Tibial artery (tissue), 4 donors: ENCODE measurements around the gene LYPD6B.

Experiments
- DNase-seq, 2 donors: peaks; one replicate each; pipeline ENCODE4 v3.0.0-alpha.2; 2019
- H3K27ac ChIP-seq, 2 donors: fragments of 200-600 bp; sonication (generic) in 1 of 2; 1 replicate in 1 of 2; 2 replicates in 1 of 2; pipeline ENCODE4 v1.5.1; 2018 to 2019; ENCODE audit warnings: mild to moderate bottlenecking in 1 of 2
- H3K27me3 ChIP-seq, 2 donors: fragments of 200-600 bp; sonication (generic) in 1 of 2; one replicate each; pipeline versions ENCODE4 v1.5.1 to v1.6.0; 2016 to 2019
- H3K36me3 ChIP-seq, 3 donors: fragments of 200-600 bp; sonication (generic) in 2 of 3; one replicate each; pipeline ENCODE4 v1.5.1; 2016 to 2019; ENCODE audit warnings: mild to moderate bottlenecking in 2 of 3
- H3K4me1 ChIP-seq, 4 donors: fragments of 200-600 bp; sonication (generic) in 2 of 4; 1 replicate in 3 of 4; 2 replicates in 1 of 4; pipeline ENCODE4 v1.5.1; 2016 to 2019
- H3K4me3 ChIP-seq, 2 donors: fragments of 200-600 bp; sonication (generic) in 1 of 2; 1 replicate in 1 of 2; 2 replicates in 1 of 2; pipeline ENCODE4 v1.5.1; 2018 to 2019; ENCODE audit warnings: mild to moderate bottlenecking in 2 of 2
- H3K9me3 ChIP-seq, 3 donors: fragments of 200-600 bp; sonication (generic) in 1 of 3; one replicate each; pipeline ENCODE4 v1.5.1; 2016 to 2019
- intact Hi-C: fragments of 100-400 bp; cut with DNase I; formaldehyde crosslinking; loops from one replicate; pipeline ENCODE4 v1.15.0; 2023; ENCODE audit warnings: low total_unique reads
- TF ChIP-seq, protein P1 (sequence below), 2 experiments: fragments of 200-600 bp in 1 of 2; fragments of 450-650 bp in 1 of 2; IDR thresholded peaks; one replicate each; pipeline ENCODE4 v1.5.1; 2017 to 2019; ENCODE audit warnings: antibody characterized with exemption in 2 of 2, mild to moderate bottlenecking in 1 of 2, moderate library complexity in 1 of 2

The LYPD6B gene

DNA sequence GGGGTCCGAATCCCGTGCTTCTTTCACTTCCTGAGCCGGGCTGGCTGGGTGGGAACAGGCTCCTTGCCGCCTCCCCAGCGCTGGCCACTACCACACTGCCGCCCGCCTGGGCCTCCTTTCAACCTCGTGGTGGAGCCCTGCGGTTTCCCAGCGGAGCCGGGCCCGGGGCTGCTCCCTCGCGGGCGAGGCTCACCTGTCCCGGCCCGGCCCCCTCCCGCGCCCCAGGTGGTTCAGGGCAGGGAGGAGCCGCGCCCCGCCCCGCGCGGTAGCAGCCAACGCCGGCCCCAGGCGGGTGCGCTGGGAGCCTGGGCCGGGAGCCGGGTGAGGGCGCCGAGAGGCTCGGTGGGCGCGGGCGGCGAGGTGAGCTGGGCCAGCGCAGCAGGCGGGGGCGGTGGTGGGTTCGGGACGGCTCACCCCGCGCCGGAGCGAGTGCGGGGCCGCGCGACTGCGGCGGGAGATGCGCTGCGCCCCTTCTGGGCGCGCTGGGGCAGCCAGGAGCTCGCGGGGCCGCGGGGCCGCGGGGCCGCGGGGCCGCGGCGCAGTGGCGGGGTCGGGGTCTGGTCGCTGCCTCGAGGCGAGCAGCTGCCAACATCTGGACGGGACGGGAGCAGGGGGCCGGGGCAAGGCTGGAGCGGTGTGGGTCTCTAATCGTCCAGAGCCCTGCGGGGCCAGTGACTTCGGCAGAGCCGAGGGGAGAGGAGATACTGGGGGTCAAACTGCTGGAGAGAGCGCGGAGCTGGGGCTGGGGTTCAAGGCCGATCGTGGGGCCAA, at the start of gene LYPD6B:
Gene LYPD6B (plus strand): TSS at position 258 of the 771 bp plus-strand sequence. CDS start 92,250 bp downstream, outside the sequence.
- Histone ChIP-seq H3K9me3 (no peaks in the 10 kb centered on the region), H3K27ac (no peak within 1 kb of the TSS), H3K27me3 (peaks cover 0 to 46% of the 10 kb centered on the region in 2 donors), H3K36me3 (no peaks in the 10 kb centered on the region), H3K4me1 (peaks cover 0 to 9% (median 7%) of the 10 kb centered on the region in 4 donors), H3K4me3 (peak within 1 kb of the TSS in 1 of 2 donors; percentile 40)
- TF ChIP-seq, protein P1, sequence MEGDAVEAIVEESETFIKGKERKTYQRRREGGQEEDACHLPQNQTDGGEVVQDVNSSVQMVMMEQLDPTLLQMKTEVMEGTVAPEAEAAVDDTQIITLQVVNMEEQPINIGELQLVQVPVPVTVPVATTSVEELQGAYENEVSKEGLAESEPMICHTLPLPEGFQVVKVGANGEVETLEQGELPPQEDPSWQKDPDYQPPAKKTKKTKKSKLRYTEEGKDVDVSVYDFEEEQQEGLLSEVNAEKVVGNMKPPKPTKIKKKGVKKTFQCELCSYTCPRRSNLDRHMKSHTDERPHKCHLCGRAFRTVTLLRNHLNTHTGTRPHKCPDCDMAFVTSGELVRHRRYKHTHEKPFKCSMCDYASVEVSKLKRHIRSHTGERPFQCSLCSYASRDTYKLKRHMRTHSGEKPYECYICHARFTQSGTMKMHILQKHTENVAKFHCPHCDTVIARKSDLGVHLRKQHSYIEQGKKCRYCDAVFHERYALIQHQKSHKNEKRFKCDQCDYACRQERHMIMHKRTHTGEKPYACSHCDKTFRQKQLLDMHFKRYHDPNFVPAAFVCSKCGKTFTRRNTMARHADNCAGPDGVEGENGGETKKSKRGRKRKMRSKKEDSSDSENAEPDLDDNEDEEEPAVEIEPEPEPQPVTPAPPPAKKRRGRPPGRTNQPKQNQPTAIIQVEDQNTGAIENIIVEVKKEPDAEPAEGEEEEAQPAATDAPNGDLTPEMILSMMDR (IDR thresholded peaks at IDR 0.05): no peak
- intact Hi-C loops: no loop called here
- no peak for DNase-seq

- peak in 1 of 2 donors; percentile 61 for DNase-seq
- H3K27ac ChIP-seq: no peak overlapping the region
- intact Hi-C loops: loop anchor here (10.0 kb wide), 1 partner anchor 1055 kb away; no protein-coding TSS in a partner anchor
- H3K9me3 ChIP-seq: no peaks in the 10 kb centered on the region
- no peak overlapping the region for H3K4me3 ChIP-seq
- TF ChIP-seq, protein P1 (IDR thresholded peaks at IDR 0.05): peak; percentile 72 to 73
- H3K36me3 ChIP-seq: no peaks in the 10 kb centered on the region
- no peaks in the 10 kb centered on the region for H3K4me1 ChIP-seq
- H3K27me3 ChIP-seq: no peaks in the 10 kb centered on the region
These were observed 48.5 kb upstream of the LYPD6B start for GRCh38 chr2:148989882-148990493.

DNA sequence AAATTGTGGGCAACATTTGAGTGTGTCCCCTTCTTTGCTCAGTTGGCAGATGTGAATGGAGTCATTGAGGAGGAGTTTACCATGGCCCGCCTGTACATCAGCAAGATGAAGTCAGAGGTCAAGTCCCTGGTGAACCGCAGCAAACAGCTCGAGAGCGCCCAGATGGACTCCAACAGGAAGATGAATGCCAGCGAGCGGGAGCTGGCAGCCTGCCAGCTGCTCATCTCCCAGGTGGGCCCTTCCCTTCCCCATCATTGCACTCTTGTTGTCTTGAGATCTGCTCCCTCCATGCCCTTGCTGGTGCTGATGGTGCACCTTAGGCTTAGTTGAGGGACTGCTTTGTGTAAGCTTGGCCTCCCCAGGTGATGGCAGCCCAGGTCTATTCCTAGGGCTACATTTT, 47.5 kb upstream of the LYPD6B start:
- intact Hi-C loops: no loop called here
- TF ChIP-seq, protein P1 (IDR thresholded peaks at IDR 0.05): no peak
- no peaks in the 10 kb centered on the region for H3K4me1 ChIP-seq
- no peak for DNase-seq
- no peaks in the 10 kb centered on the region for H3K36me3 ChIP-seq
- H3K27me3 ChIP-seq: no peaks in the 10 kb centered on the region
- H3K4me3 ChIP-seq: no peak overlapping the region
- H3K27ac ChIP-seq: no peak overlapping the region
- no peaks in the 10 kb centered on the region for H3K9me3 ChIP-seq

DNA sequence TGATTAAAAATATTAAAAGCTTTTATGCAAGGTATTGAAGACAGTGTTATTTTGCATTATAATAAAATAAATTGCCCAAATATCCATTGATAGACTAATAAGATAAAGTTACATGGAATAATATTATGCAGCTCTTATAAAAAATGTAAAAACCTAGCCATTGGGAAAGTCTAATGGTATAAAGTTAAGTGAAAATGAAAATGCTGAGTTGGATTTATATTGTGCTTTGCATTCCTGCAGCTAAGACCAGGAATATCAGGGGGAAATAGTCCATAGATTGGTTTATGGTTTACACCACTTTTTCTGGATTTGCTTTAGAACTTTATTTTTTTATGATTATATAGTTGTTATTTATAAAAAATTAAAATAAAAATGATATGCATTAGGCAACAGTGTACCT, 46.1 kb upstream of the LYPD6B start:
- intact Hi-C loops: no loop called here
- Histone ChIP-seq H3K27ac (no peak overlapping the region), H3K4me1 (no peaks in the 10 kb centered on the region), H3K4me3 (no peak overlapping the region), H3K36me3 (no peaks in the 10 kb centered on the region), H3K27me3 (no peaks in the 10 kb centered on the region), H3K9me3 (no peaks in the 10 kb centered on the region)
- DNase-seq: no peak
- TF ChIP-seq, protein P1 (IDR thresholded peaks at IDR 0.05): no peak

DNA sequence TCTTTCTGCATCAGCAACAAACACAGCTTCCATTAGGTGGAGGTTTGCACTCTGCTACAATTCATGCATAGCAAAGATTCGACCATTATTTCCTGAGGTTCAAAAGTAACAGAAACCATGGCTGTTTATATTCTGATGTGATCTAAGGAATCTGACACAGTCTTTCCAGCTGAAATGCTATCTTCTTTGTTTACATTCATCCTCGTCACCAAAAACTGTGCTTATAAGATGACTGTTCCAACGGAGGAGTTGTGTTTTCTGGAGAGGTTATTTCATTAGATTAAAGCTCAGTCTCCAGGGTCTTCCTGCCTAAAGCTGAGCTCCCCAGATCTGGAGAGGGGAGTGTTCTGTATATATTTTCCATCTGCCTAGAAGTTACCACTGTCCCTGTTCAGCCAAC, 45.1 kb upstream of the LYPD6B start:
- Histone ChIP-seq H3K27ac (no peak overlapping the region), H3K4me3 (no peak overlapping the region), H3K4me1 (no peaks in the 10 kb centered on the region), H3K9me3 (no peaks in the 10 kb centered on the region), H3K27me3 (no peaks in the 10 kb centered on the region), H3K36me3 (no peaks in the 10 kb centered on the region)
- no peak for DNase-seq
- TF ChIP-seq, protein P1 (IDR thresholded peaks at IDR 0.05): no peak
- intact Hi-C loops: no loop called here
